ENCODE results near the gene PHF12.

- TF ChIP-seq POLR2A (IDR thresholded peaks at IDR 0.05) (no peak), POLR2AphosphoS5 (IDR thresholded peaks at IDR 0.05) (no peak), EP300 (IDR thresholded peaks at IDR 0.05) (no peak)
- TF ChIP-seq, protein P1, sequence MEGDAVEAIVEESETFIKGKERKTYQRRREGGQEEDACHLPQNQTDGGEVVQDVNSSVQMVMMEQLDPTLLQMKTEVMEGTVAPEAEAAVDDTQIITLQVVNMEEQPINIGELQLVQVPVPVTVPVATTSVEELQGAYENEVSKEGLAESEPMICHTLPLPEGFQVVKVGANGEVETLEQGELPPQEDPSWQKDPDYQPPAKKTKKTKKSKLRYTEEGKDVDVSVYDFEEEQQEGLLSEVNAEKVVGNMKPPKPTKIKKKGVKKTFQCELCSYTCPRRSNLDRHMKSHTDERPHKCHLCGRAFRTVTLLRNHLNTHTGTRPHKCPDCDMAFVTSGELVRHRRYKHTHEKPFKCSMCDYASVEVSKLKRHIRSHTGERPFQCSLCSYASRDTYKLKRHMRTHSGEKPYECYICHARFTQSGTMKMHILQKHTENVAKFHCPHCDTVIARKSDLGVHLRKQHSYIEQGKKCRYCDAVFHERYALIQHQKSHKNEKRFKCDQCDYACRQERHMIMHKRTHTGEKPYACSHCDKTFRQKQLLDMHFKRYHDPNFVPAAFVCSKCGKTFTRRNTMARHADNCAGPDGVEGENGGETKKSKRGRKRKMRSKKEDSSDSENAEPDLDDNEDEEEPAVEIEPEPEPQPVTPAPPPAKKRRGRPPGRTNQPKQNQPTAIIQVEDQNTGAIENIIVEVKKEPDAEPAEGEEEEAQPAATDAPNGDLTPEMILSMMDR (IDR thresholded peaks at IDR 0.05): no peak
These were observed 18.5 kb upstream of the PHF12 start for GRCh38 chr17:28969706-28970393.
